ENCODE measurements around the gene CRTC1.

DNA sequence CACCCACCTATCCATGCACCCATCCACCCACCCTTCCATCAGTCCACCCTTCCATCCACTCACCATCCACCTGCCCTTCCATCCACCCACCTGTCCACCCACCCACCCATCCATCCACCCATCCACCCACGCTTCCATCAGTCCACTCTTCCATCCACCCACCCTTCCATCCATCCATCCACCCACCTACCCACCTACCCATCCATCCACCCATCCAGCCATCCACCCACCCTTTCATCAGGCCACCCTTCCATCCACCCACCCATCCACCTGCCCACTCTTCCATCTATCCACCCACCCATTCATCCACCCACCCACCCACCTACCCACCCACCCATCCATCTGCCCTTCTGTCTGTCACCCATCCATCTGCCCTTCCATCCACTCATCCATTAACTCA is 29.6 kb upstream of the CRTC1 start:
- TF ChIP-seq, protein P1, sequence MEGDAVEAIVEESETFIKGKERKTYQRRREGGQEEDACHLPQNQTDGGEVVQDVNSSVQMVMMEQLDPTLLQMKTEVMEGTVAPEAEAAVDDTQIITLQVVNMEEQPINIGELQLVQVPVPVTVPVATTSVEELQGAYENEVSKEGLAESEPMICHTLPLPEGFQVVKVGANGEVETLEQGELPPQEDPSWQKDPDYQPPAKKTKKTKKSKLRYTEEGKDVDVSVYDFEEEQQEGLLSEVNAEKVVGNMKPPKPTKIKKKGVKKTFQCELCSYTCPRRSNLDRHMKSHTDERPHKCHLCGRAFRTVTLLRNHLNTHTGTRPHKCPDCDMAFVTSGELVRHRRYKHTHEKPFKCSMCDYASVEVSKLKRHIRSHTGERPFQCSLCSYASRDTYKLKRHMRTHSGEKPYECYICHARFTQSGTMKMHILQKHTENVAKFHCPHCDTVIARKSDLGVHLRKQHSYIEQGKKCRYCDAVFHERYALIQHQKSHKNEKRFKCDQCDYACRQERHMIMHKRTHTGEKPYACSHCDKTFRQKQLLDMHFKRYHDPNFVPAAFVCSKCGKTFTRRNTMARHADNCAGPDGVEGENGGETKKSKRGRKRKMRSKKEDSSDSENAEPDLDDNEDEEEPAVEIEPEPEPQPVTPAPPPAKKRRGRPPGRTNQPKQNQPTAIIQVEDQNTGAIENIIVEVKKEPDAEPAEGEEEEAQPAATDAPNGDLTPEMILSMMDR (IDR thresholded peaks at IDR 0.05) = no peak
- TF ChIP-seq, protein P2, sequence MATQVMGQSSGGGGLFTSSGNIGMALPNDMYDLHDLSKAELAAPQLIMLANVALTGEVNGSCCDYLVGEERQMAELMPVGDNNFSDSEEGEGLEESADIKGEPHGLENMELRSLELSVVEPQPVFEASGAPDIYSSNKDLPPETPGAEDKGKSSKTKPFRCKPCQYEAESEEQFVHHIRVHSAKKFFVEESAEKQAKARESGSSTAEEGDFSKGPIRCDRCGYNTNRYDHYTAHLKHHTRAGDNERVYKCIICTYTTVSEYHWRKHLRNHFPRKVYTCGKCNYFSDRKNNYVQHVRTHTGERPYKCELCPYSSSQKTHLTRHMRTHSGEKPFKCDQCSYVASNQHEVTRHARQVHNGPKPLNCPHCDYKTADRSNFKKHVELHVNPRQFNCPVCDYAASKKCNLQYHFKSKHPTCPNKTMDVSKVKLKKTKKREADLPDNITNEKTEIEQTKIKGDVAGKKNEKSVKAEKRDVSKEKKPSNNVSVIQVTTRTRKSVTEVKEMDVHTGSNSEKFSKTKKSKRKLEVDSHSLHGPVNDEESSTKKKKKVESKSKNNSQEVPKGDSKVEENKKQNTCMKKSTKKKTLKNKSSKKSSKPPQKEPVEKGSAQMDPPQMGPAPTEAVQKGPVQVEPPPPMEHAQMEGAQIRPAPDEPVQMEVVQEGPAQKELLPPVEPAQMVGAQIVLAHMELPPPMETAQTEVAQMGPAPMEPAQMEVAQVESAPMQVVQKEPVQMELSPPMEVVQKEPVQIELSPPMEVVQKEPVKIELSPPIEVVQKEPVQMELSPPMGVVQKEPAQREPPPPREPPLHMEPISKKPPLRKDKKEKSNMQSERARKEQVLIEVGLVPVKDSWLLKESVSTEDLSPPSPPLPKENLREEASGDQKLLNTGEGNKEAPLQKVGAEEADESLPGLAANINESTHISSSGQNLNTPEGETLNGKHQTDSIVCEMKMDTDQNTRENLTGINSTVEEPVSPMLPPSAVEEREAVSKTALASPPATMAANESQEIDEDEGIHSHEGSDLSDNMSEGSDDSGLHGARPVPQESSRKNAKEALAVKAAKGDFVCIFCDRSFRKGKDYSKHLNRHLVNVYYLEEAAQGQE (IDR thresholded peaks at IDR 0.05) = no peak

Measured in A549 (cell line).